Measurements from ENCODE around the gene TCF12. TPM values are rescaled to one million over a fixed set of nuclear protein-coding genes. Genes with fewer than 3 reads are reported as not detected.

The TCF12 gene
- polyA plus RNA-seq (2014; cell fraction: cytosol; rRNA removed) = 62.7 and 63.0 TPM in 2 replicates
- 43.2 and 67.6 TPM in 2 replicates for polyA plus RNA-seq (2014; cell fraction: nucleus; rRNA removed)

GRCh38 chr15:56918046-56918938, at the start of gene TCF12:
Gene TCF12, plus strand, starts transcription at chr15:56918644. Its CDS starts 1,270 bp downstream, at chr15:56919914.
- peak; percentile 94 for DNase-seq (ENCODE audit: low spot score)

- DNase-seq (ENCODE audit: low spot score) = peak; percentile 20
Measured at GRCh38 chr15:56869573-56869972, 48.9 kb upstream of the TCF12 start.

- no peak for DNase-seq (ENCODE audit: low spot score)
Measured at GRCh38 chr15:56871185-56871584, 47.3 kb upstream of the TCF12 start.

- DNase-seq (ENCODE audit: low spot score) = no peak
Measured at GRCh38 chr15:56871867-56872266, 46.6 kb upstream of the TCF12 start.

- no peak for DNase-seq (ENCODE audit: low spot score)
Measured at GRCh38 chr15:56877255-56877970, 41.0 kb upstream of the TCF12 start.

- DNase-seq (ENCODE audit: low spot score) = no peak
Measured at GRCh38 chr15:56879502-56879901, 38.9 kb upstream of the TCF12 start.

- no peak for DNase-seq (ENCODE audit: low spot score)
Measured at GRCh38 chr15:56883088-56883487, 35.4 kb upstream of the TCF12 start.

GRCh38 chr15:56886363-56886931, 32.0 kb upstream of the TCF12 start:
- no peak for DNase-seq (ENCODE audit: low spot score)

- DNase-seq (ENCODE audit: low spot score) = peak; percentile 95
Measured at GRCh38 chr15:56886932-56887781, 31.3 kb upstream of the TCF12 start.

GRCh38 chr15:56887782-56888438, 30.5 kb upstream of the TCF12 start:
- no peak for DNase-seq (ENCODE audit: low spot score)

- DNase-seq (ENCODE audit: low spot score) = no peak
Measured at GRCh38 chr15:56890038-56890437, 28.4 kb upstream of the TCF12 start.

- no peak for DNase-seq (ENCODE audit: low spot score)
Measured at GRCh38 chr15:56891852-56892440, 26.5 kb upstream of the TCF12 start.

- DNase-seq (ENCODE audit: low spot score) = no peak
Measured at GRCh38 chr15:56892659-56893363, 25.6 kb upstream of the TCF12 start.

- DNase-seq (ENCODE audit: low spot score) = no peak
Measured at GRCh38 chr15:56893364-56893678, 25.1 kb upstream of the TCF12 start.

GRCh38 chr15:56894601-56895000, 23.8 kb upstream of the TCF12 start:
- no peak for DNase-seq (ENCODE audit: low spot score)

GRCh38 chr15:56901931-56902330, 16.5 kb upstream of the TCF12 start:
- no peak for DNase-seq (ENCODE audit: low spot score)

- no peak for DNase-seq (ENCODE audit: low spot score)
Measured at GRCh38 chr15:56906766-56907165, 11.7 kb upstream of the TCF12 start.

- DNase-seq (ENCODE audit: low spot score) = no peak
Measured at GRCh38 chr15:56910801-56911200, 7.6 kb upstream of the TCF12 start.

GRCh38 chr15:56913241-56913640, 5.2 kb upstream of the TCF12 start:
- no peak for DNase-seq (ENCODE audit: low spot score)

- no peak for DNase-seq (ENCODE audit: low spot score)
Measured at GRCh38 chr15:56913670-56914069, 4.8 kb upstream of the TCF12 start.
